Measurements from ENCODE around the gene OR9I1. TPM values are rescaled to one million over a fixed set of nuclear protein-coding genes. Genes with fewer than 3 reads are reported as not detected.

The OR9I1 gene
- total RNA-seq, 1 donor from 2014 or later = not detected

GRCh38 chr11:58067685-58068084, 57.6 kb downstream of the OR9I1 start:
- no peak overlapping the region for H3K27ac Mint-ChIP-seq (ENCODE audit: unreplicated experiment)
- H3K36me3 Mint-ChIP-seq (ENCODE audit: low read depth) = no peaks in the 10 kb centered on the region

More at GRCh38 chr11:58067685-58068084, 57.6 kb downstream of the OR9I1 start:
- no peak for DNase-seq (ENCODE audit: low read depth, low spot score)
- Mint-ChIP-seq H3K9me3 (peaks cover 2% of the 10 kb centered on the region), H3K4me3 (no peak overlapping the region), H3K4me1 (no peaks in the 10 kb centered on the region), H3K27me3 (ENCODE audit: low read depth) (no peaks in the 10 kb centered on the region)
- TF ChIP-seq, protein P1, sequence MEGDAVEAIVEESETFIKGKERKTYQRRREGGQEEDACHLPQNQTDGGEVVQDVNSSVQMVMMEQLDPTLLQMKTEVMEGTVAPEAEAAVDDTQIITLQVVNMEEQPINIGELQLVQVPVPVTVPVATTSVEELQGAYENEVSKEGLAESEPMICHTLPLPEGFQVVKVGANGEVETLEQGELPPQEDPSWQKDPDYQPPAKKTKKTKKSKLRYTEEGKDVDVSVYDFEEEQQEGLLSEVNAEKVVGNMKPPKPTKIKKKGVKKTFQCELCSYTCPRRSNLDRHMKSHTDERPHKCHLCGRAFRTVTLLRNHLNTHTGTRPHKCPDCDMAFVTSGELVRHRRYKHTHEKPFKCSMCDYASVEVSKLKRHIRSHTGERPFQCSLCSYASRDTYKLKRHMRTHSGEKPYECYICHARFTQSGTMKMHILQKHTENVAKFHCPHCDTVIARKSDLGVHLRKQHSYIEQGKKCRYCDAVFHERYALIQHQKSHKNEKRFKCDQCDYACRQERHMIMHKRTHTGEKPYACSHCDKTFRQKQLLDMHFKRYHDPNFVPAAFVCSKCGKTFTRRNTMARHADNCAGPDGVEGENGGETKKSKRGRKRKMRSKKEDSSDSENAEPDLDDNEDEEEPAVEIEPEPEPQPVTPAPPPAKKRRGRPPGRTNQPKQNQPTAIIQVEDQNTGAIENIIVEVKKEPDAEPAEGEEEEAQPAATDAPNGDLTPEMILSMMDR (conservative IDR thresholded peaks at IDR 0.05) = no peak

Other genes starting within 250 kb of the OR9I1 start
- not detected in 2 replicates for gene OR9Q1, start 101.6 kb downstream of the OR9I1 start, total RNA-seq
- gene OR6Q1, start 94.6 kb downstream of the OR9I1 start, total RNA-seq = not detected in 2 replicates
- gene OR9Q2, start 63.5 kb upstream of the OR9I1 start, total RNA-seq = not detected in 2 replicates
- not detected in 2 replicates for gene OR1S2, start 78.6 kb upstream of the OR9I1 start, total RNA-seq
- not detected in 2 replicates for gene OR1S1, start 87.2 kb upstream of the OR9I1 start, total RNA-seq
- gene OR10Q1, start 103.4 kb upstream of the OR9I1 start, total RNA-seq = not detected in 2 replicates
- gene OR10W1, start 142.7 kb upstream of the OR9I1 start, total RNA-seq = not detected in 2 replicates
- not detected in 2 replicates for gene OR5B17, start 233.5 kb upstream of the OR9I1 start, total RNA-seq

All from neural crest cell (in vitro differentiated cells).